ENCODE measurements around the gene LRCH2. TPM values are rescaled to one million over a fixed set of nuclear protein-coding genes. Genes with fewer than 3 reads are reported as not detected.

Gene LRCH2
- total RNA-seq, 1 donor: 0.54 TPM

DNA sequence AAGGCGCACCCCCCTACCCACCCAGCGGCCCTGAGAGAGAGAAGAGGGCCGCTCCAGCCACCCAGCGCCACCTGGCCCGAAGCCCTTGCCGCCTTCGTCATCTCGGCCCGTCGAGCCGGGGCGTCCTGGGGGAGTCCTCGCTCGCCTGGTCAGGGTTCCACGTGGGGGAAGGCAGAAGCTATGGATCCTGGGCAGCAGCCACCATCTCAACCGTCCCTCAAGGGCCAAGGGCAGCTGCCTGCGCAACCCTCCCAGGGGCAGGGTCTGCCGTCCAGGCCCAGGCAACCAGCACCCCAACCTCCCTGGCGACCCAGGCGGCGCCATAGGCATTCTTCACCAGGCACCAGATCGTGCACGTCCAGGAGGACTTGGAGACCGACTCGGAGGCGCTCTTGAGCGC lies 165.0 kb downstream of the LRCH2 start:
- no peak for DNase-seq (ENCODE audit: low read depth in 2 of 3, low spot score in 2 of 3)

DNA sequence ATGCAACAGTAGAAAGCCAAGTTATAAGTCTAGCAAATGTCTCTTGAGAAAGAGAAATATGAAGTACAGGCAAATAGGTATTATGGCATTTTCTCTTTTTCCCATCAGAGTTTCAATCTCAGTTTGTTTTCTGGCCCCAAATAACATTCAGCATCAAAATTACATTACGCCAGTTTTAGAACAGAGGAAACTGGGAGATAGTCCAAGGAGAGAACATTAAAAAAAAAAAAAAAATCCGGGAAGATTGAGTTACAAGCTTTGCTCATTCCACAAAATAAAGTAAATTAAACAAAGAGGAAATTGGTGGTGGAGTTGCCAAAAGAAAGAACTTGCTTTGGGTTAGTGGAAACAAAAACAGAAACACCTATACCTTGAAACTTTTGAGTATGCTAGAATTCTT lies 166.1 kb downstream of the LRCH2 start:
- DNase-seq (ENCODE audit: low read depth in 2 of 3, low spot score in 2 of 3): no peak

DNA sequence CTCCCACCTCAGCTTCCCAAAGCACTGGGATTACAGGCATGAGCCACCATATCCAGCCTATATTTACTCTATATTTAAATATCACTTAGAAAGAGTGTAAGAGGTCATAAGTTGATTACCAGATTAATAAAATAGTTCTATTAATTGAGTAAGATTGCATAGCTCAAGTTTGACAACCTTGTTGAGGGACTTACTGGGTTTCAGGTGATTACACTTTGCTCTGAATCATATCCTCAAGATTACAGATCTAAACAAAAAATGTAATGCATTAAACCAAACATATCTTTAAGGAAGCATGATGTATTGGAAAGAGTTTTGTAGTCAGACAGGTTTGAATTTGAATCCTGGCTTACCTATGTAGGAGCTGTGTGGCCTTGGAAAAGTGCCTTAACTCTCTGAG lies 168.6 kb downstream of the LRCH2 start:
- DNase-seq (ENCODE audit: low read depth in 2 of 3, low spot score in 2 of 3): no peak

Small RNA genes within 50 kb of the gene (small RNA-seq; reads per million reads assigned to genes)
- gene RF00019 (not detected), gene SNORA35B (12.1 reads per million, percentile 93 among the genes with 10 or more reads in this experiment)

Other genes starting within 250 kb of the LRCH2 start
- under 0.01 TPM for gene IL13RA2, start 216.5 kb downstream of the LRCH2 start, total RNA-seq
- not detected for gene RBMXL3, start 44.7 kb downstream of the LRCH2 start, total RNA-seq
- gene LUZP4, start 55.6 kb upstream of the LRCH2 start, total RNA-seq: not detected